GM12878 (cell line): ENCODE results near the gene DPM2. TPM values are rescaled to one million over a fixed set of nuclear protein-coding genes. Genes with fewer than 3 reads are reported as not detected.

ENCODE experiments used
- ATAC-seq: fragments of 200-7000 bp; cut with Tn5 transposase; 3 replicates; pipeline ENCODE4 v1.9.1; 2020; ENCODE audit warnings: mild to moderate bottlenecking, moderate library complexity
- BruUV-seq: library from RNA; stranded (reverse); fragments of 400-500 nt; replicated peaks from 2 replicates; lab custom pipeline; 2021; lab: Mats Ljungman, UMichigan
- CTCF ChIA-PET: fragments of 300-600 bp; sonication (Branson Sonifier 250); formaldehyde crosslinking; extraction: SDS; loops from one replicate; lab custom pipeline; 2021; ENCODE audit warnings: inconsistent platforms; lab: Yijun Ruan, JAX
- POLR2A ChIA-PET: fragments of 350-600 bp; formaldehyde crosslinking; extraction: SDS; loops from one replicate; lab custom pipeline; 2021; ENCODE audit warnings: inconsistent platforms; lab: Charles Lee
- RAD21 ChIA-PET: fragments of 300-600 bp; sonication (Branson Sonifier 250); formaldehyde crosslinking; loops from one replicate; lab custom pipeline; 2023; ENCODE audit warnings: antibody characterized with exemption; ENCODE audit not compliant: unreplicated experiment; lab: Charles Lee
- SMC1A ChIA-PET: fragments of 300-600 bp; sonication (Branson Sonifier 250); formaldehyde crosslinking; loops from one replicate; lab custom pipeline; 2023; ENCODE audit not compliant: unreplicated experiment, uncharacterized antibody; lab: Charles Lee
- DNase-seq: peaks from one replicate; pipeline ENCODE4 v3.0.0-alpha.2; 2011; ENCODE audit warnings: low read depth, low spot score
- FAIRE-seq: peaks from 3 replicates; lab custom pipeline; 2011; peaks lifted over from hg19 to GRCh38; lab: Jason Lieb, UNC
- H2AFZ ChIP-seq: 2 replicates; pipeline ENCODE4 v1.6.0; 2011; ENCODE audit warnings: low read depth, low read length, control low read depth; ENCODE audit not compliant: control insufficient read depth
- H3K27ac ChIP-seq: 2 replicates; pipeline ENCODE4 v1.5.1; 2011; ENCODE audit warnings: control low read depth; ENCODE audit not compliant: control insufficient read depth, insufficient read depth
- H3K27me3 ChIP-seq, 2 experiments: replicated peaks in 1 of 2; 2 replicates each; pipeline versions ENCODE4 v1.6.0 to v1.6.1; 2011; ENCODE audit warnings: low read length in 1 of 2; ENCODE audit not compliant: control insufficient read depth in 2 of 2, insufficient read depth in 2 of 2
- H3K36me3 ChIP-seq, 2 experiments: 2 replicates each; pipeline ENCODE4 v1.5.1; 2011; ENCODE audit warnings: low read length in 1 of 2; ENCODE audit not compliant: control insufficient read depth in 2 of 2, insufficient read depth in 2 of 2
- H3K4me1 ChIP-seq: 2 replicates; pipeline ENCODE4 v1.6.1; 2011; ENCODE audit warnings: mild to moderate bottlenecking, low read length, moderate library complexity, mixed read lengths; ENCODE audit not compliant: control insufficient read depth, insufficient read depth
- H3K4me2 ChIP-seq: 2 replicates; pipeline ENCODE4 v1.6.0; 2011; ENCODE audit warnings: control low read depth; ENCODE audit not compliant: control insufficient read depth, insufficient read depth
- H3K4me3 ChIP-seq: fragments of 200-600 bp; sonication (generic); 2 replicates; pipeline ENCODE4 v1.5.1; 2016
- H3K79me2 ChIP-seq: 2 replicates; pipeline ENCODE4 v1.6.0; 2011; ENCODE audit warnings: low read length; ENCODE audit not compliant: control insufficient read depth, insufficient read depth
- H3K9ac ChIP-seq: 2 replicates; pipeline ENCODE4 v1.8.0; 2011; ENCODE audit warnings: low read length, control low read depth, mixed read lengths; ENCODE audit not compliant: control insufficient read depth, insufficient read depth
- H3K9me3 ChIP-seq: replicated peaks from 3 replicates; pipeline ENCODE4 v1.5.1; 2011; ENCODE audit warnings: mild to moderate bottlenecking, low read length; ENCODE audit not compliant: control insufficient read depth, insufficient read depth
- H4K20me1 ChIP-seq: 2 replicates; pipeline ENCODE4 v1.6.0; 2011; ENCODE audit not compliant: control insufficient read depth, insufficient read depth
- CHD2 ChIP-seq: IDR thresholded peaks from 2 replicates; pipeline ENCODE4 v1.6.1; 2011; ENCODE audit warnings: low read depth, low read length, improper control_type of control experiment, borderline replicate concordance
- EP300 ChIP-seq, 2 experiments: fragments of 150-350 bp in 1 of 2; IDR thresholded peaks; 2 replicates each; pipeline ENCODE4 v1.6.1; 2011 to 2012; ENCODE audit warnings: low read depth in 2 of 2, low read length in 2 of 2, borderline replicate concordance in 1 of 2, improper control_type of control experiment in 1 of 2, inconsistent platforms in 1 of 2; ENCODE audit not compliant: control insufficient read depth in 1 of 2
- FOXK2 ChIP-seq: fragments of 450-650 bp; IDR thresholded peaks from 2 replicates; pipeline ENCODE4 v1.6.1; 2017; ENCODE audit warnings: mild to moderate bottlenecking, moderate library complexity
- GATAD2B ChIP-seq: fragments of 450-650 bp; conservative IDR thresholded peaks from 2 replicates; pipeline ENCODE4 v1.6.1; 2017; ENCODE audit warnings: low read depth, mild to moderate bottlenecking, moderate library complexity
- IKZF1 ChIP-seq: fragments of 450-650 bp; conservative IDR thresholded peaks from 2 replicates; pipeline ENCODE4 v1.6.1; 2017; ENCODE audit warnings: antibody characterized with exemption, mild to moderate bottlenecking
- JUNB ChIP-seq: IDR thresholded peaks from 2 replicates; pipeline ENCODE4 v1.6.1; 2016; ENCODE audit warnings: antibody characterized with exemption, mild to moderate bottlenecking
- KLF5 ChIP-seq: fragments of 450-650 bp; IDR thresholded peaks from 2 replicates; pipeline ENCODE4 v1.6.1; 2014; ENCODE audit warnings: mild to moderate bottlenecking; ENCODE audit not compliant: partially characterized antibody
- MXI1 ChIP-seq: fragments of 150-350 bp; IDR thresholded peaks from 2 replicates; pipeline ENCODE4 v1.6.1; 2011; ENCODE audit warnings: low read depth, mild to moderate bottlenecking, inconsistent platforms, low read length, improper control_type of control experiment
- MYB ChIP-seq: fragments of 150-350 bp; IDR thresholded peaks from 2 replicates; pipeline ENCODE4 v1.6.1; 2014; ENCODE audit warnings: mild to moderate bottlenecking, low read depth, low read length, borderline replicate concordance
- NBN ChIP-seq: fragments of 450-650 bp; IDR thresholded peaks from 2 replicates; pipeline ENCODE4 v1.6.1; 2016
- POLR2A ChIP-seq: IDR thresholded peaks from 2 replicates; pipeline ENCODE4 v1.6.1; 2011; ENCODE audit warnings: low read depth, mild to moderate bottlenecking, low read length
- SMARCA5 ChIP-seq: fragments of 450-650 bp; IDR thresholded peaks from 2 replicates; pipeline ENCODE4 v1.6.1; 2017; ENCODE audit warnings: mild to moderate bottlenecking
- SP1 ChIP-seq: IDR thresholded peaks from one replicate; pipeline ENCODE4 v1.6.1; 2011; ENCODE audit warnings: low read depth, low read length
- SRF ChIP-seq, 2 experiments: IDR thresholded peaks; 2 replicates each; pipeline ENCODE4 v1.6.1; 2011; ENCODE audit warnings: low read depth in 2 of 2, low read length in 2 of 2, mild to moderate bottlenecking in 1 of 2, moderate library complexity in 1 of 2
- STAT3 ChIP-seq: IDR thresholded peaks from 2 replicates; pipeline ENCODE4 v1.6.1; 2011; ENCODE audit warnings: low read depth, low read length, improper control_type of control experiment
- ZNF207 ChIP-seq: fragments of 450-650 bp; IDR thresholded peaks from 2 replicates; pipeline ENCODE4 v1.6.1; 2014; ENCODE audit warnings: antibody characterized with exemption, mild to moderate bottlenecking, borderline replicate concordance
- ZNF24 ChIP-seq: fragments of 450-650 bp; IDR thresholded peaks from 2 replicates; pipeline ENCODE4 v1.6.1; 2017; ENCODE audit warnings: antibody characterized with exemption, mild to moderate bottlenecking
- ZSCAN29 ChIP-seq: fragments of 450-650 bp; IDR thresholded peaks from 2 replicates; pipeline ENCODE4 v1.6.1; 2017; ENCODE audit warnings: mild to moderate bottlenecking, moderate library complexity
- ZZZ3 ChIP-seq: IDR thresholded peaks from 2 replicates; pipeline ENCODE4 v1.6.1; 2011; ENCODE audit warnings: low read depth; ENCODE audit not compliant: control insufficient read depth, insufficient read length
- WGBS: methylation state at CpG from one replicate; pipeline ENCODE4 v1.1.6; 2016; ENCODE audit warnings: low lambda C conversion rate; ENCODE audit not compliant: insufficient replicate concordance, insufficient coverage; ENCODE audit errors: missing lambda C conversion rate; 5-methylcytosine and 5-hydroxymethylcytosine counted together
- in situ Hi-C: fragments of 300-500 bp; cut with MboI; formaldehyde crosslinking; loops from 9 replicates; pipeline ENCODE4 v1.14.3; 2018; ENCODE audit warnings: mixed read lengths
- intact Hi-C: fragments of 100-400 bp; cut with micrococcal nuclease; formaldehyde crosslinking; loops from one replicate; pipeline ENCODE4 v1.14.2; 2022; ENCODE audit not compliant: unreplicated experiment
- polyA plus RNA-seq, 11 experiments: library from polyadenylated mRNA; depleted of rRNA in 4 of 11; unstranded in 6 of 11; stranded (reverse) in 5 of 11; fragments of >200 nt; fragmentation: Nextera tagmentation in 4 of 11; fragmentation: Illumina TruSeq in 1 of 11; extraction: Ambion mirVana in 4 of 11; extraction: Trizol in 1 of 11; gene quantifications; 1 replicate in 1 of 11; 2 replicates in 10 of 11; pipeline versions ENCODE4 v1.2.1 to v1.2.3, GENCODE V29; 2011 to 2016; ENCODE audit warnings: inconsistent platforms in 2 of 11, missing spikeins in 2 of 11, low read depth in 1 of 11
- total RNA-seq, 4 experiments: library from RNA; depleted of rRNA in 3 of 4; stranded (reverse); fragments of >200 nt in 3 of 4; fragmentation: Illumina TruSeq in 1 of 4; extraction: Trizol in 1 of 4; gene quantifications; 2 replicates each; pipeline versions ENCODE4 v1.2.1 to v1.2.3, GENCODE V29; 2013 to 2021
- TF ChIP-seq, protein P1 (sequence below): IDR thresholded peaks from 2 replicates; pipeline ENCODE4 v1.6.1; 2011; ENCODE audit warnings: low read depth, mild to moderate bottlenecking, low read length, moderate library complexity, borderline replicate concordance; ENCODE audit errors: extremely low read depth
- TF ChIP-seq, protein P2 (sequence below): fragments of 150-350 bp; IDR thresholded peaks from 2 replicates; pipeline ENCODE4 v1.6.1; 2016; ENCODE audit warnings: low read depth, low read length

DPM2 gene
- total and polyA plus RNA-seq, 10 of the 15 experiments (the other 5 are each of a cell fraction or from before 2014, with no cell fraction given) = 22.7 to 77.9 (median 44.7) TPM

- Histone ChIP-seq H3K27ac (peak overlapping the region; percentile 90), H3K27me3 (no peaks in the 10 kb centered on the region), H4K20me1 (no peaks in the 10 kb centered on the region), H3K4me3 (peak overlapping the region; percentile 22; the same call in 1 of the 2 replicates), H3K9me3 (no peaks in the 10 kb centered on the region), H3K4me2 (peak overlapping the region; percentile 75), H3K9ac (peak overlapping the region; percentile 22; the same call in 1 of the 2 replicates), H3K79me2 (peaks cover 5% of the 10 kb centered on the region), H2AFZ (peak overlapping the region; percentile 16; the same call in 1 of the 2 replicates), H3K4me1 (peaks cover 66% of the 10 kb centered on the region), H3K36me3 (peaks cover 0 to 6% of the 10 kb centered on the region in 2 experiments; a peak in 2 of 4 replicates)
- DNase-seq (no peak), FAIRE-seq (no peak), ATAC-seq (peak; percentile 34)
- intact Hi-C loops (no loop called here), in situ Hi-C loops (no loop called here)
- no TSS peak for BruUV-seq
- ChIA-PET CTCF (interaction anchor here (0.6 to 2.1 kb wide), 7 partner anchors 9 to 742 kb away, joined by 3 to 8 read pairs (median 5); partner anchors contain the start of genes CDK9 and ST6GALNAC4), SMC1A (interaction anchor here (2.5 to 4.9 kb wide), 2 partner anchors 13 to 17 kb away, joined by 12 to 37 read pairs; partner anchors contain the start of gene ST6GALNAC4), RAD21 (interaction anchor here (0.6 to 10.1 kb wide), 5 partner anchors 12 to 169 kb away, joined by 3 to 92 read pairs (median 3); partner anchors contain the start of genes NAIF1, ST6GALNAC4 and TOR2A), POLR2A (interaction anchor here (0.6 to 11.0 kb wide), 7 partner anchors 12 to 778 kb away, joined by 3 to 166 read pairs (median 6); partner anchors contain the start of gene ST6GALNAC4)
- WGBS = 12% methylated on average over 17 of the region's 17 CpGs
- TF ChIP-seq, protein P1, sequence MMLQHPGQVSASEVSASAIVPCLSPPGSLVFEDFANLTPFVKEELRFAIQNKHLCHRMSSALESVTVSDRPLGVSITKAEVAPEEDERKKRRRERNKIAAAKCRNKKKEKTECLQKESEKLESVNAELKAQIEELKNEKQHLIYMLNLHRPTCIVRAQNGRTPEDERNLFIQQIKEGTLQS = no peak
- no peak for TF ChIP-seq STAT3
- TF ChIP-seq SP1 = peak; percentile 40
- TF ChIP-seq FOXK2 = no peak
- TF ChIP-seq MYB = no peak
- no peak for TF ChIP-seq JUNB
- TF ChIP-seq SMARCA5 = no peak
- TF ChIP-seq MXI1 = 0 out of 2 replicates have a peak, but pooled peaks have one; percentile 33
- TF ChIP-seq CHD2 = peak; percentile 67; the same call in 1 of the 2 replicates
- peak; percentile 29 for TF ChIP-seq KLF5
- no peak for TF ChIP-seq ZNF207
- TF ChIP-seq IKZF1 = peak; percentile 55; the same call in 1 of the 2 replicates
- peak; percentile 69 for TF ChIP-seq POLR2A
- TF ChIP-seq NBN = peak; percentile 24; the same call in 1 of the 2 replicates
- TF ChIP-seq SRF (IDR thresholded peaks at IDR 0.05; ENCODE audit: low read depth in 2 of 2, low read length in 2 of 2) = no peak
- 0 out of 4 replicates have a peak, but pooled peaks of 1 of the 2 experiments have one; percentile 7 for TF ChIP-seq EP300 (IDR thresholded peaks at IDR 0.05; ENCODE audit: borderline replicate concordance in 1 of 2, control insufficient read depth in 1 of 2, low read depth in 2 of 2, low read length in 2 of 2)
- TF ChIP-seq ZZZ3 = no peak
- TF ChIP-seq, protein P2, sequence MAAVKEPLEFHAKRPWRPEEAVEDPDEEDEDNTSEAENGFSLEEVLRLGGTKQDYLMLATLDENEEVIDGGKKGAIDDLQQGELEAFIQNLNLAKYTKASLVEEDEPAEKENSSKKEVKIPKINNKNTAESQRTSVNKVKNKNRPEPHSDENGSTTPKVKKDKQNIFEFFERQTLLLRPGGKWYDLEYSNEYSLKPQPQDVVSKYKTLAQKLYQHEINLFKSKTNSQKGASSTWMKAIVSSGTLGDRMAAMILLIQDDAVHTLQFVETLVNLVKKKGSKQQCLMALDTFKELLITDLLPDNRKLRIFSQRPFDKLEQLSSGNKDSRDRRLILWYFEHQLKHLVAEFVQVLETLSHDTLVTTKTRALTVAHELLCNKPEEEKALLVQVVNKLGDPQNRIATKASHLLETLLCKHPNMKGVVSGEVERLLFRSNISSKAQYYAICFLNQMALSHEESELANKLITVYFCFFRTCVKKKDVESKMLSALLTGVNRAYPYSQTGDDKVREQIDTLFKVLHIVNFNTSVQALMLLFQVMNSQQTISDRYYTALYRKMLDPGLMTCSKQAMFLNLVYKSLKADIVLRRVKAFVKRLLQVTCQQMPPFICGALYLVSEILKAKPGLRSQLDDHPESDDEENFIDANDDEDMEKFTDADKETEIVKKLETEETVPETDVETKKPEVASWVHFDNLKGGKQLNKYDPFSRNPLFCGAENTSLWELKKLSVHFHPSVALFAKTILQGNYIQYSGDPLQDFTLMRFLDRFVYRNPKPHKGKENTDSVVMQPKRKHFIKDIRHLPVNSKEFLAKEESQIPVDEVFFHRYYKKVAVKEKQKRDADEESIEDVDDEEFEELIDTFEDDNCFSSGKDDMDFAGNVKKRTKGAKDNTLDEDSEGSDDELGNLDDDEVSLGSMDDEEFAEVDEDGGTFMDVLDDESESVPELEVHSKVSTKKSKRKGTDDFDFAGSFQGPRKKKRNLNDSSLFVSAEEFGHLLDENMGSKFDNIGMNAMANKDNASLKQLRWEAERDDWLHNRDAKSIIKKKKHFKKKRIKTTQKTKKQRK = no peak
- TF ChIP-seq ZSCAN29 = no peak
- 0 out of 2 replicates have a peak, but pooled peaks have one; percentile 22 for TF ChIP-seq GATAD2B
- no peak for TF ChIP-seq ZNF24
Observed at GRCh38 chr9:127903557-127904475, 33.8 kb downstream of the DPM2 start.
